Kasumi-1 (cell line): ENCODE measurements around the gene DPP8.
A peak's percentile ranks its signal among the peaks of the same experiment; 100 is the strongest.
"Not testable (repeated sequence)": the region's sequence is repeated elsewhere in the genome, so short reads cannot be mapped to it uniquely, and the experiment has no call there.

Source experiments
- DNase-seq, 2 experiments: peaks; one replicate each; lab custom pipeline; 2025; lab: John Stamatoyannopoulos, UW

DPP8 gene

DNA sequence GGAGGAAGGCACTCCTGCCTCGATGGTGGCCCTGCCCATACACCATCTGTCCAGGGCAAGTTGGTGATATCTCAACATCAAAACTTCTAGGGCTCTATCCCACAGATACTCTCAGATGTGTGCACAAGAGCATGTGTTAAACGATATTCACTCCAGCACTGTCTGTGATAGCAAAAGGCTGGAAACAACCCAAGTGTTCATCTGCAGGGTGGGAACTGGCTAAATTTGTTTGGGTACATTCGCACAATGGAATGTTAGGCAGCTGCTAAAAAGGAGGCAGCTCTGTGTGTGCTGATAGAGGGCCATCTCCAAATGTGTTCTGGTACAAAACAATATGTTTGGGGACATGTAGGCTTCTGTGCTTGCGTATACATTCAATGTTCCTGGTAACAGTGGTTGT lies 114.5 kb downstream of the DPP8 start:
- no peak for DNase-seq

DNA sequence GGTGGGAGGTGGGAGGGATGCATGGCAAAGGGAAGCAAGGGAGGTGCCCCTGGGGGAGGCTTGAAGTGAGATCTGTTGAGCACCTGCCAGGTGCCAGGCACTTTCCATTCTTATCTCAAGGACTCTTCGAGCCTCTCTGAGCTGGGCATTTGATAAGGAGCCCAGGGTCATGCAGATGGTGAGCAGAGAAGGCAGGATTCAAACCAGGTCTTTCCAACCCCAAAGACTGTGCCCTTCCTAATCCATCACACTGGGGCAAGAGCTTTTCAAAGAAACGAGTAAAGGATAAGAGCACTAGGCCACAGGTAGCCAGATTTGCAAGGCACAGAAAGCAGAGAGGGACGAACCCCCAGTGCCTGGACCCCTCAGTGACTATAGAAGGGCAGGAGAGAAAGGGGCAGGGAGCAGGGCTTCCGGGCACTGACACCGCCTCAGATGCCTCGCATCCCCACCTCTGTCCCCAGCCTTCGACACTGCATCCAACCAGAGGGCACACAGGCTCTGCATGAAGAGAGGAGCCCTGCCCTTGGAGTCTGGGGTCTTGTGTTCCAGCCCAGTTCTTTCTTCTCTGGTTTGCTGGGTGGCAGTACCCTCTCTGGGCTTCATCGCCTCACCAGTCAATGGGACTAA lies 115.8 kb downstream of the DPP8 start:
- no peak for DNase-seq

DNA sequence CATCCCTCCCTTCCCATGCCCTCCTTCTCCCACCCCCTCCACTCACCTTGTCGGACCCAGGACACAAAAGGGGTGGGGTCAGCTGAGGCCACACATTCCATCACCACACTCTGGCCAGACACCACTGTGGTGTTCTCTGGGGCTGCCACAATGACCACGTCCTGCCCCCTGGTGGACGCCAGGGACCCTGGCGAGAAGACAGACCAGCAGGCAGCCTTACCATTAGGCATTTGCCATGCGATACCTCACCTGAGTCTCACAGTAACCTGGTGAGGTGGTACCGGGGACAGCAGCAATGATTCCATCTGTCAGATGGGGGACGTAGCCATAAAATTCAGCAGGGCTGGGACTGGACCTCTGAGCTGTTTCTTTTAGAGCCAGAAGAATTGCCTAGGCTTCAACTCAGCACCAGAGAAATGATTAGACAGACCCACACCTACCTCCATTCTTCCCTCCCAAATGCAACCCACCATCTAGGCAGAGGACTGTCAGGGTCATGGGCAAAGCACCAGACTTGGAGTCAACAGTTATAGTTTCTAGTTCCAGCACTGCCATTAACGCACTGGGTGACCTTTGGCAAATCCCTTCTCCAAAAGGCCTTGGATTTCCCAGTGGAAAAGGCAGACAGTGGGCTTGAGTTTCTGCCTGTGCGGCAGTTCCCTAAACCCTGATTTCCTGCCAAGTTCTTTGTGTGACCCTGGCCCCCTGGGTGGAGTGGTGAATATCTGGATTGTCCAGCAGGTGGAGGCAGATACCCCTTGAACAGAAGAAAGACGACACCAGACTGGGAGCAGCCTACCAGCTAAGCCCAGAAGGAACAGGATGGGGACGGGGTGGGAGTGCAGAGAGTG lies 116.5 kb downstream of the DPP8 start:
- DNase-seq, result peak; percentile 87 to 94

DNA sequence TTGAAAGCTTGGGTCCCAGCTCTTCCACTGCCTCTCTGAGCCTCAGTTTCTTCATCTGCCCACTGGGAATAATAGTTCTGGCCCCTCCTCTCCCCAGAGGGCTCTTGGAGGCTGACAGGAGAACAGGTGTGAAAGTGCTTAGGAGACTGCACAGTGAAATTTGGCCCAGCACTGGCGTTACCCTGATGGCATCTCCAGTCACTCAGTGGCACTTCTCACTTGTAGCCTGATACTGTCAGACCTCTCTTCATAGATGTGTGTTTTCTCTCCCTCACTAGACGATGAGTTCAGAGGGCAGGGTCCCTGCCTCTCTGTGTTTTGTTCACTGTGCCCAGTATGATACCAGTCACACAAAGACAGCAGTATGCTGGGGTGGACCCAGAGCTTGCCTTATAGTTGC lies 117.5 kb downstream of the DPP8 start:
- DNase-seq, result no peak

DNA sequence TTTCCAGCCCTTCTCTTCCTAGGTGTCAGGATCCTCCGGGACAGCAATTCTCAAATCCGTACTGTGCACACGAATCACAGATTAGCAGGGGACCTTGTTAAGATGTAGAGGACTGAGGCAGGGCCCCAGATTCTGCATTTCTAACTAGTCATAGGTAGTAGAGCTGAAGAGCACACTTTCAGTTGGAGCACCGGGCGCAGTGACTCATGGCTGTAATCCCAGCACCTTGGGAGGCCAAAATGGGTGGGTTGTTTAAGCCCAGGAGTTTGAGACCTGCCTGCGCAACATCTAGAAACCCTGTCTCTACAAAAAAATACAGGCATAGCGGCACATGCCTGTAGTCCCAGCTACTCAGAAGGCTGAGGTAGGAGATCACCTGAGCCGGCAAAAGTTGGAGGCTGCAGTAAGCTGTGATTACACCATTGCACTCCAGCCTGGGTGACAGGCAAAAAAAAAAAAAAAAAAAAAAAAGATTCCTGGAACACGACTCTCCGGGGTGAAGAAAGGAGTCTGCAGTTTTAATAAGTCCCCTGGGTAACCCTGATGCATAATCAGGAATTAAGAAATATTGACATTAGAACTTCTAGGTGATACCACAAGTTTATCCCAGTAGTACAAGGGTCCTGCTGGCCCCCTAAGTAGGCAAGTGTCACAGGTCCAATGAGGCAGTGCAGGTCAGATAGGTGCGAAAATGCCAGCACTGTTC lies 118.3 kb downstream of the DPP8 start:
- DNase-seq, result no peak

DNA sequence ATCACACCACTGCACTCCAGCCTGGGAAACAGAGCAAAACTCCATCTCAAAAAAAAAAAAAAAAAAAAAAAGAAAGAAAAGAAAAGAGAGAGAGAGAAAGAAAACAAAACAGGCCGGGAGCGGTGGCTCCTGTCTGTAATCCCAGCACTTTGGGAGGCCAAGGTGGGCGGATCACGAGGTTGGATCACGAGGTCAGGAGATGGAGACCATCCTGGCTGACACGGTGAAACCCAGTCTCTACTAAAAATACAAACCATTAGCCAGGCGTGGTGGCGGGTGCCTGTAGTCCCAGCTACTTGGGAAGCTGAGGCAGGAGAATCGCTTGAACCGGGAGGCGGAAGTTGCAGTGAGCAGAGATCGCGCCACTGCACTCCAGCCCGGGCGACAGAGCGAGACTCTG lies 119.0 kb downstream of the DPP8 start:
- DNase-seq, result not testable (repeated sequence)

DNA sequence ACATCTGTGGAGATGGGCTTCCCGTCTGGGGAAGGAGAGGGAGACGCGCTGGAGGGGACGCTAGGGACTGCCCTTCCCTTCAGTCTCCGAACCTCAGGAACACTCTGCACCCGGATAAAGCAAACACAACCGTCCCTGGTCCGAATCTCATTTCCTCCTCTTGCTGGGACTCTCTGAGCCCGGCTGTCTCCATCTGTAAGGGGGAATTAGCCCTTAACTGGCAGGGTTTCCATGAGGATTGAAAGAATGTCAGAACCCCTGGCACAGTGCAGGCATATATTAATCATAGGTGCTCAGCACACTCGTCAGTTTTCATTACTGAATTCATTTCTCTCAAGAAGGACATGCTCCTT lies 120.5 kb downstream of the DPP8 start:
- no peak for DNase-seq

DNA sequence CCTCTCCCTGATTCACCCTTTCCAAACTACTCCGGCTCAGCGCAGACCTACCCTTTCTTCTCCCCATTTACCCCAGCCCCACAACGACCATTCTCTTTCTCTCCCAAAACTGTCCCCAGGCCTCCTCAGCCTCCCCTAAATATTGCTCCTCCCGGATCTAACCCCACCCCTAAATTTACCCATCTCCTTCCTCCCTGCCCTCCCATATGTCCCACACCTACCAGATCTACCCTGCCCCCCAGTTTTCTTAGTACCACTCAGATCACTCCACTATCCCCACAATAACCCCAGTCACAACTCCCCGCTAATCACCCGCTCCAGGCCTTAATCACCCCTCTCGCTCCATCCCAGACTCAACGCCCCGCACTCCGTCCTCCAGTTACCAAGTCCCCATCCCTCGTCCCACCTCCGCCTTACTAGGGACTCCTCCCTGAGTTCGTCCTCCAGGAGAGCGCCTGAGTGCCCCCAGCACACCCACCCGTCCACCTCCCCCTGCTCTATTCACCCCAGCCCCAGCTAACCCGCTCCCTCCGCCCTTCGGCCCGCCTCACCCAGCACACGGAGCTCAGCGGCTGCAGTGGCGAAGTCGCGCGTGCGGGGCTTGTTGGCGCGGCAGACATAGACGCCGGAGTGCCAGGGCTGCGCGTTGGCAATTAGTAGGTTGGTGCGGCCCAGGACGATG lies 121.1 kb downstream of the DPP8 start:
- no peak for DNase-seq

DNA sequence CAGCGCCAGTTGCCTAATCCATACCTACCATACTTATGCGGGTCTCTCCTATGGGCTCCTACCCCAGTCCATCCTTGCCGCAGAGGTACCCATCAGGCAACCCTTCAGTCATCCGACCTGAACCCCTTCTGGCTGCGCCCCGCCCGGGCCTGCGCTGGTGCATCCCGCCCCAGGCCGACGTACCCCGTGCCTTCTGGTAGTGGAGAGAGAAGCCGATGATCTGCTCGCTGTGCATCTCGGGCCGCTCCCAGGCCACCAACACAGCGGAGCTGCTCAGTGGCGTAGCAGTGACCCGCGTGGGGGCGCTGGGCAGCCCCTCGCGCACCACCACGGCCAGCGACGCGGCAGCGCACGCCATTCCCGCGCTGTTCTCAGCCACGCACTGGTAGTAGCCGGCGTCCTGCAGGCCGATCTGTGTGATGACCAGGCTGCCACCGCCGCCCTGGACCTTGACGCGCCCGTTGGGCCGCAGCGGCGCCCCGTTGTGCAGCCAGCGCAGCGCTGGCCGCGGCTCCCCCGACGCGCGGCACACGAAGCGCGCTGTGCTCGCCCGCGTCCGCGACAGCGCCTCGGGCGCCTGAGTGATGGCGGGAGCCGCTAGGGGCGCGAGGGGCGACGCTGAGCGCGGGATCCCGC lies 121.8 kb downstream of the DPP8 start:
- DNase-seq, result no peak

DNA sequence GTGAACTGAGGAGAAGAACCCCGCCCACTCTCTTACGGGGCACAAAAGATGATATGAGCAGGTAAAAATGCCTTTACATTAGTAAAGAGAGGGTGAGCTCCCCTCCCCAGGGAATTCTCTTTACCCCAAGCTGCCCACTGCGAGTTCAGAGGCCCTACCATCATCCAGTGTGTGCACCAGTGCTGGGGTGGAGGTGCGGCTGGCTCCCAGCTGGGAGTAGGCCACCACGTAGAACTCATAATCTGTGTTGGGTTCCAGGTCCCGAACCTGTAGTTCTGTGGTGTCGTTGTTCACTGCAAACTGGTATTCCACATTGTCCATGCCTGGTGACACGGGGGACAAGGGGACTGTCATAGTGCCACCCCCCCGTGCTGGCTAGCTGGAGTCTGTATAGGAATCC lies 122.6 kb downstream of the DPP8 start:
- no peak for DNase-seq

DNA sequence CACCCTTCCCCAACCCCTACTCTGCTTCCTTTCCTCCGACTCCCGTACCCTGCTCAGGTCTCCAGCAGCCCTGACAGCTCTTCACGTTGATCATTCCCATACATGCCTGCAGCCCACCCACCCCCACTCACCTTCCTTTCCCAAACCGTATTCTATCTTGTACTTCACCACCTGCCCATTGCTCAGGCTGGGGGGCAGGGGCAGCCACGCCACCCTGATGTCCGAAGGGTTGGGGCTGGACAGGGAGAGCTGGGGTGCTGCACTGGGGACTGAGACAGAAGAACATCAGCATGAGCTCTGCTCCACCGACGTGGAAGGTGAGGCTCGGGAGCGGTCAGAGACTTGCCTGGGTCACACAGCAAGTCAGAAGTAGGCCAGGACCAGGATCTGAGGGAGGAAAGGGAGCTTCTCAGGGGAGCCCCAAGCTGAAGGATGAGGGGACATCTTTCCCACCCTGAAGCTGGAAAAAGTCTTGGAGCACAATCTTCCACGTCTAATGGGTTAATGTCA lies 123.2 kb downstream of the DPP8 start:
- no peak for DNase-seq

DNA sequence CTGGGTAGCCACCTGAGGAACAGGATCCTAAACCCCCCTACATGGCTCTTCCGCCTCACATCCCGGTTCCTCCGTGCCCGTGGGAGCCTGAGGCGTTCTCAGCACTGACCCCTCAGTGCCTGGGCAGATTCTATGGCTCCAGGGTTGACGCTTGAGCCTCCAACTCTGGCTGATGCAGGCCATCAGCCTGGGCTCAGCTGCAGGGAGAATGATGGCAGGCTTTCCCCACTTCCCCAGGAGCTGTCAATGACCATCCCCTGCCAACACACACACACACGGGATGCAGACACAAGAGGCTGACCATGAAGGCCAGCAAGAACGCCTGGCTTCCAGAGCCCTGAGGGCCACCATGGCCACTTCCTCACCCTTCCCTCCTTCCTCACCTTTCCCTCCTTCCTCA lies 123.9 kb downstream of the DPP8 start:
- DNase-seq, result no peak

DNA sequence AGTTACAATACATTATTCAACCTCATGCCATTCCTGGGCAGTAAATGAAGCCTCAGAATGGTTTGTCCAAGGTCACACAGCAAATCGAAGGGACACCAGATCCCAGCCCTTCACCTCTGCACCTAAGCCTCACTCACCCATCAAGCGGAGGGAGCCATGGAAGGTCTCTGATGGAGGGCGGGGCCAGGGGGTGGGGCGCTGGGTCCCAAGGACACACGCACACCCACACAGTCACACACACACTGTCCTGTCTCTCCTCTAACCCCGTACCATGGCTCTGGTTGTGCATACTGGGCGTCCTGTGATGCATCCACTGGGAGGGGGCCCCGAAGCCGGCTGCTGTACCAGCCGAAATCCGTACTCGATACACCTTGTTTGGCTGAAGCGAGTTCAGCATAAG lies 124.4 kb downstream of the DPP8 start:
- no peak for DNase-seq
